Hematopoietic multipotent progenitor cell treated with erythropoietin and hydrocortisone succinate and interleukin-3 and kit ligand, for 6 days (in vitro differentiated cells): ENCODE measurements around the gene GJC2.

Source experiments
- DNase-seq: peaks from one replicate; pipeline ENCODE4 v3.0.0-alpha.2; 2015

GJC2 gene

DNA sequence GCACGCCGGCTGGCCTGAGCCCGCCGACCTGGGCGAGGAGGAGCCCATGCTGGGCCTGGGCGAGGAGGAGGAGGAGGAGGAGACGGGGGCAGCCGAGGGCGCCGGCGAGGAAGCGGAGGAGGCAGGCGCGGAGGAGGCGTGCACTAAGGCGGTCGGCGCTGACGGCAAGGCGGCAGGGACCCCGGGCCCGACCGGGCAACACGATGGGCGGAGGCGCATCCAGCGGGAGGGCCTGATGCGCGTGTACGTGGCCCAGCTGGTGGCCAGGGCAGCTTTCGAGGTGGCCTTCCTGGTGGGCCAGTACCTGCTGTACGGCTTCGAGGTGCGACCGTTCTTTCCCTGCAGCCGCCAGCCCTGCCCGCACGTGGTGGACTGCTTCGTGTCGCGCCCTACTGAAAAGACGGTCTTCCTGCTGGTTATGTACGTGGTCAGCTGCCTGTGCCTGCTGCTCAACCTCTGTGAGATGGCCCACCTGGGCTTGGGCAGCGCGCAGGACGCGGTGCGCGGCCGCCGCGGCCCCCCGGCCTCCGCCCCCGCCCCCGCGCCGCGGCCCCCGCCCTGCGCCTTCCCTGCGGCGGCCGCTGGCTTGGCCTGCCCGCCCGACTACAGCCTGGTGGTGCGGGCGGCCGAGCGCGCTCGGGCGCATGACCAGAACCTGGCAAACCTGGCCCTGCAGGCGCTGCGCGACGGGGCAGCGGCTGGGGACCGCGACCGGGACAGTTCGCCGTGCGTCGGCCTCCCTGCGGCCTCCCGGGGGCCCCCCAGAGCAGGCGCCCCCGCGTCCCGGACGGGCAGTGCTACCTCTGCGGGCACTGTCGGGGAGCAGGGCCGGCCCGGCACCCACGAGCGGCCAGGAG lies 8.6 kb downstream of the GJC2 start:
- DNase-seq: no peak

DNA sequence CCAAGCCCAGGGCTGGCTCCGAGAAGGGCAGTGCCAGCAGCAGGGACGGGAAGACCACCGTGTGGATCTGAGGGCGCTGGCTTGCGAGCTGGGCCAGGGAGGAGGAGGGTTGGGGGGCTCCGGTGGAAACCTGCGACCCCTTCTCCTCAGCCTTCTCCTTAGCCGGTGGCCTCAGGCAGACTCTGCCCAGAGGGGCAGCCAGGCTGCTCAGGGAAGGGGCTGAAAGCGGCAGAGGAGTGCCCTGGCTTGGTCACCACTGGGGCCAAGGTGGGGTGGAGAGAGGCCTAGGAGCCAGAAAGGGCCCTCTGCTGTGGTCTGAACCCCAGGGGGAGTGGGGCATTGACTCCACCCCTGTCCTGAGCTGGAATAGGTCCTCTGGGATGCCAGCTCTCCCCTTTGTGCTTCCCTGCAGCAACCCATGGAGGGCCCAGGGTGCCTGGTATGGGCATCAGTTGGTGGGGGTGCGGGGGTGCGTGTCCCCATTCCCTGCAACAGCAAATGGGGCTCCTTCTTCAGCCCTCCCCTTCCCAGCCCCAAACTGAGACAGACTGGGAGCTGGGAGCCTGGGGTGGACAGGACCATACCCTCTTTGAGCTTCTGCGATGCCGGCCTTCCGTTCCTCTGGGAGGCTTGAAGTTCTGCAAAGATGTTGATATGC lies 9.4 kb downstream of the GJC2 start:
- no peak for DNase-seq

DNA sequence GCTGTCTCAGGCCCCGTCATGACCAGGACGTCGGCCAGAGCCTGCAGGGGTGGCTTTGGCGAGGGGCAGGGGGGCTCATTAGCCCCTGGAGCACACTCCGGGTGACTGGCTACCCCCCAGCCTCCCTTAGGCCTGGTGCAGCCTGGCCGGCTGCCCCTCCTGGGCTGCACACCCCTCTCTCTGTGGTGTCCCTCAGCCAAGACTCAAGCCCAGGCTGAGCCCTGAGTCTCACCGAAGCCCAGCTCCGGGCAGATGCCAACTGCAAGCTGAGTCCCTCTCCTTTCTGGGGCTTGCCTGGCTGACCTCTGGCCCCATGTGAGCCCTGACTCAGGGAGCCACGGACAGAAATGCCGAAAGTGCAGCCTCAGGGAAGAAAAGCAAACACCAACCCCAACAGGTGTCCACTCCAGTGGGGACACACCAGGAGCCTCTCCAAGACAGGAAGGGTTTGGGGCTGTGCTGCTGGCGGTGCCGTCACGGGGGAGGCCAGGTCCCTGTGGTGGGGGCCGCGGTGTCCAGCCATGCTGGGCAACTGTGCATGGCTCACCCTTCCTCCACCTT lies 10.6 kb downstream of the GJC2 start:
- no peak for DNase-seq

DNA sequence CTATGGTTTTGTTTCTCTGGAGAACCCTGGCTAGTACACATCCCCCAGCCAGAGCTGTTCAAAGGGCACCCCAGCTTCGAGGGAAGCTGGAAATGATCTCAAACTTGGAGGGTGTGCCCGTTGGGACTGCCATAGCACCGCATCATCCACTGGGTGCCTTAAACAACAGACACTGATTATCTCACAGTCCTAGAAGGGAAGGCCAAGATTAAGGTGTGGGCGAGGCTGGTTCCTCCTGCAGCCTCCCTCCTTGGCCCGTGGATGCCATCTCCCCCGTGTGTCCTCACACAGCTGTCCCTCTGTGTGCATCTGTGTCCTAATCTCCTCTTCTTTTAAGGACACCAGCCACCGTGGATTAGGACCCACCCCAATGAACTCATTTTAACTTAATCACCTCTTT lies 11.6 kb downstream of the GJC2 start:
- DNase-seq: peak; percentile 72

DNA sequence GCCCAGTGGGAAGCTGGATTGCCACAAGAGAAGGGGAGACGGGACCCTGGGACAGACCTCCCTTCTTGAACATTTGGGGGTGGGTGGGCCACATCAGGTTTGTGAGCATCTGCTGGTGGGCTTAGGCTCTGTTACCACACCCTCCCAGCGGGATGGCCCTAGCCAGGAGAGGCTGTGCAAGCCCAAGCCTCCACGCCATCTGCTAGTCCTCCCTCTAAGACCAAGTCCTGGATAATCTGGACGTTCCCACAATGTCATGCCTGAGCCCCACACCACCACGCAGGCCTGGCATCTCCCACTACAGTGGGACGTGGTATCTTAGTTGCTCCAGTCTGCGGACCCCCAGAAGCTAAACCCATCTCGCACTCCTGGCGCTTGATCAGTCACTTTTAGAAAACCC lies 12.1 kb downstream of the GJC2 start:
- DNase-seq: no peak

DNA sequence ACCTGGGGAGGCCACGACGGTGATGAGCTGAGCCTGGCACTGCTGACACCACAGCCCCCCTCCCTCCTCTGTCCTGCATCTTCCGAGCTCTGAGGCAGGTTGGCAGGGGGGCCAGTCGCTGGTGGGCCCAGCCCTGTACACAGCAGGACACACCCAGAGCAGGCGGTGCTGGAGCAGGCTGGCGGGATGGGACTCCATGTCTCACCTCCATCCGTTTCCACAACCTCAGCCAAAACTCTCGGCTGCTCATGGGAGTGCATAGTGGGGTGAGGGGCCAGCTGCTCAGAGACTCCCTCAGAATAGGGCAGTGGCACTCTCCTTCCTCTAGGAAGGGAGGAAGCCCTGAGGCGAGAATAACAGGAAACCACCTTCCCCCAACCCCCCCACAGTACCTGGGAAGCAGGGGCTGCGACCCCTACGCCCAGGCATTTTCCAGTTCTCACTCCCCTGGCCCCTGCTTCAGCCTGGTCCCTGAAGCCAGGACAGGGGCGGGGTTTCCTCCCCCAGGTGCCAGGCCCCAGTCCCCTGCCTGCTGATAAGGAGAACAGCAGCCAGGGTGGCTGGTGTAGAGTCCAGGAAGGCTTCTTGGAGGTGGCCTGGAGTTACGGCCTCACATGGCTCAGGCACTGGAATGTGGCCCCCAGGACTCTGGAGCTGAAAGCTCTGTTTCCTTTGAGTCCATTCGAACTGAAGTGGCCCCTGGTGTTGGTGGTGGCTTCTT lies 12.7 kb downstream of the GJC2 start:
- peak; percentile 65 for DNase-seq

DNA sequence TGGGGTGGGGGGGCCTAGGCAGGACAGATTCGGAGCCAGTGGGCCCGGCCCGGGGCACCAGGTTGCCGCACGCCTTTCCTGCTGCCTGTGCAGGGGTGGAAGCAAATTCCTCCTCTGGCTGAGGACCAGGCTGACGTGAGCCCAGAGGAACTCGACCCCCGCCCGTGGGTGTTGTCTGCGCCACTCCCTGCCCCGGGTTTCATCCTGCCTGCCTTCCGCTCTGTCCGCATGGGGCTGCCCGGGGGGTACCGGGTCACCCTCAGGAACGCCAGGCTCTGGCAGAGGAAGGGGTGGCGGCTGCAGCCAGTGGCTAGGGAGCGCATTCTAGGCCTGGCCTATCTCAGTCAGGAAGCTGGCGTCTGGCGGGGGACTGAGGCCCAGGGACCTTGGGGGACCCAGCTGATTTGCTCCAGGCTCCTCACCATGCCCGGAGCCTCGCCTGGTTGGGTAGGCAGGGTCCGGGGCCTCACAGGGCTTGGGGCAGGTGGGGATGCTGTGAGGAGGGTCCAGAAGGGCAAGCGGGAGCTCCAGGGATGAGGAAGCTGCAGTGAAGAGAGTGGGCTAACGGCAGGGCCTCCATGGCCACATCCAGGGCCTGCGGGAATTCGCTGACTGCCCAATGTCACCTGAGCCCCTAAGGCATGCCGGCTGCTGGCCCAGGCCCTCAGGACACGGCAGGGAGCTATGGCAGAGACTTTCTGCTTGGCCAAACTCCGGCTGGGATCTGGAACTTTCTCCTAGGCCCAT lies 13.4 kb downstream of the GJC2 start:
- no peak for DNase-seq

DNA sequence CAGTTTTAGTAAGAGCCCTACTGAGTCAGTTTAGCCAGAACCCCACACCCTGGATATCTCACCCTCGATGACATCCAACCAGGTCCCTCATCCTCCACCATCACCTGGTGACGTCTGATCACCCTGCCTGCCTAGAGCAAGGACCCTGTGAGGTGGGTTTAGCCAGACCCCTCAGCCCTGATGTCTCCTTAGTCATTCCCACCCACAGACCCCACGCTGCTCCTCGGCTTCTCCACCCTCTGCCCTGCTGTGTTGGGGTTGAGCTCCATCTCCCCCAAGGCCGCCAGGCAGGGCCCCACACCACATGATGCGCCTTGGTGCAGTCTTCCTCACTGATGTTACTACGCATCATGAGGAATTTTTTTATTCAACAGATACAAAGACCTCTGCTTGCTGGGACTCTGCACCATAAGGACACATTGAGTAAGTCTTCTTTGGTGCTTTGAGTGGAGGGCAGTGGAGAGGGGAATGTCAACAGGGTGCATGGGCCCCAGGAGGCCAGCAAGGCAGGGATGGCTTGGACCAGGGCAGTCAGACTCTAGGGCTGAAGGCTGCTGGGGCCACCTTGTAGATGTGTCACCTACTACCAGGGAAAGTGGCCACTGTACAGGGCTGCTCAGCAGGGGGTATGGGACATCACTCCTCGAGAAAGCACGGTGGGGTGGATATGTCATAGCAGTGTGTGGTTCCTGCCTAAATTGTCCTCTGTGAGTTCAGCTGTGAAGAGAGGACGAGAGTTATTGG lies 14.2 kb downstream of the GJC2 start:
- no peak for DNase-seq

DNA sequence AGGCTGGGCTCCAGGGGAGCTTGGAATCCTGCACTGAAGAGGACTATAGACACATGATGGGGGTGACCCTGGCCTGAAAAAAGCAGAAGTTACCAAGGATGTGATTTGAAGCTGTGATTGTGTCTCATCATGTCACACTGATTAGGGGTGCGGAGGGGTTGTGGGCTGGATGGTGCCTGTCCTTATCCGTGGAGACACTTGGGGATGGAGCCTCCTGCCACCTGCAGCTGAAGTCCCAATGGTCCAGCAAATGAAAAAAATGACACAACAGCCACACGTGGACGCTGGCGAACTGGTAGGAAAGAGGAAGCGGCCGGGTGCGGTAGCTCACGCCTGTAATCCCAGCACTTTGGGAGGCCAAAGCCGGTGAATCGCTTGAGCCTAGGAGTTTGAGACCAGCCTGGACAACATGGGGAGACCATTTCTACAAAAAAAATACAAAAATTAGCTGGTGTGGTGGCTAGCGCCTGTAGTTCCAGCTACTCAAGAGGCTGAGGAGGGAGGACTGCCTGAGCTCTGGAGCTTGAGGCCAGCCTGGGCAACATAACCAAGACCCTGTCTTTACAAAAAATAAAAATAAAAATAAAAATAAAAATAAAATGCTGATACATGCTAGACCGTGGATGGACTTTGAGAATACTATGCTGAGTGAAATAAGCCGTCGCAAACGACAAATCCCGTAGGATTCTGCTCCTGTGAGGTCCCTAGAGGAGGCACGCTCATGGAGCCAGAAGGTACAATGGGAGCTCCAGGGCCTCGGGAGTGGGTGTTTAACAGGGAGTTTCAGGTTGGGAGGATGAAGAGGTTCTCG lies 15.0 kb downstream of the GJC2 start:
- peak; percentile 44 for DNase-seq

DNA sequence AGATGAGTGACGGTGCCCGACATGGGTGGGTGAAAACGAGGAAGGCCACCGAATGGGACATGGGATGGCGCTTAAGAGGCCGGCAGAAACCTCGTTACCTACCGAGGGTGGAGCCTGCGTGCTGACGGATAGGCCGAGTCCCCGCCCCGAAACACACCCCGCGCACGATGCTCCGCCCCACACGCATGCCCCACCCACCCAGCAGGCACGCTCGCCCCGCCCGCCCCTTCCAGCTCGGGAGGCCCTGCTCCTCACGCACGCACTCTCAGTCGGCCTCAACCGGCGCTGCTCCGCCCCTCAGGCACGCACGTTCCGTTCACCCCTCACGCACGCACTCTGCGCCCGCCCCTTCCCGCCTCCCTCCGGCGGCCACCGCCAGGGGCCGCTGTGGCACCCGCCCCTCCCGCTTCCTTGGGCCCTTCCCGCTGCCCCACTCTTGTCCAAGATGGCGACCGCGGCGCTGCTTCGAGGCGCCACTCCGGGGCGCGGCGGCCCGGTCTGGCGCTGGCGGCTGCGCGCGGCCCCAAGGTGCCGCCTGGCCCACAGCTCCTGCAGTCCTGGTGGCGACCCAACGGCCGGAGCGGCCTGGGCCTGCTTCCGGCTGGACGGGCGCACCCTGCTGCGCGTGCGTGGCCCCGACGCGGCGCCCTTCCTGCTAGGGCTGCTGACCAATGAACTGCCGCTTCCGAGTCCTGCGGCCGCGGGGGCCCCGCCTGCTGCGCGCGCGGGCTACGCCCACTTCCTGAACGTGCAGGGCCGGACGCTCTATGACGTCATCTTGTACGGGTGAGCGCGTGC lies 15.8 kb downstream of the GJC2 start, which contains the start of gene IBA57:
IBA57 (plus strand) TSS at position 433 of the 798 bp plus-strand sequence; CDS start at position 446, 13 bp downstream.
- peak; percentile 98 for DNase-seq

DNA sequence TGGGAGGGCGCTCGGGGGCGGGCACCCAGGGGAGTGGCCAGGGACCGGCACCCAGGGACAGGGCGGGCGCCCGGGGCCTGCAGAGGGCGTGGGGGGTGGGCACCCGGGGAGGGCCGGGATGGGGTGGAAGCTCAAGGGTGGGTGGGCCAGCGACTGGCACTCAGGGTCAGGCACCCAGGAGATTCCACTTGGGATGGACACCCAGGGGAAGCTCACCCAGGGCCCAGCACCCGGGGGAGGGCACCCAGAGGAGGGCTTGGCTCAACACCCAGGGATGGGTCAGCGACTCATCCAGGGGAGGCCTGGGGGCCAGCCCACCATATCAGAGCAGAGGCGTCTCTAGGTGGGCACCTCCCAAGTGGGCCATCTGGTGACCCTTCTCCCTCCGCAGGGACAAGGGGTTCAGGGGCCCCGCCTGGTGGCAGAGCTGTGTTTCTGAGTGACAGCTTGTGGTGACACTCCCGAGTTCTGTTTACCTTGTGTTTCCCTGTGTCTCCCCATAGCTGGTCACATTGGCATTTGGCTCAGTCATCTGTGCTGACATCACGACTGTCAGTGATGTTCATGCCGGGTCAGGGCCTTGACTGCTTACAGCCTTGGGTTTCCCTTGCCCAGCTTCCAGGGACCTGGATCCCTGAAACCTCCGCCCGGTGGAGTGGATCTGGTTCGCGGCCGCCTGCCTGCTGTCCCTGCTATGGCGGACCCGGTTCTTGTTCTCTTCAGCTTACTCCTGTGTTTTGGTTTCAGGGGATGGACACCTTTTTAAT lies 16.6 kb downstream of the GJC2 start:
- DNase-seq: peak; percentile 83

DNA sequence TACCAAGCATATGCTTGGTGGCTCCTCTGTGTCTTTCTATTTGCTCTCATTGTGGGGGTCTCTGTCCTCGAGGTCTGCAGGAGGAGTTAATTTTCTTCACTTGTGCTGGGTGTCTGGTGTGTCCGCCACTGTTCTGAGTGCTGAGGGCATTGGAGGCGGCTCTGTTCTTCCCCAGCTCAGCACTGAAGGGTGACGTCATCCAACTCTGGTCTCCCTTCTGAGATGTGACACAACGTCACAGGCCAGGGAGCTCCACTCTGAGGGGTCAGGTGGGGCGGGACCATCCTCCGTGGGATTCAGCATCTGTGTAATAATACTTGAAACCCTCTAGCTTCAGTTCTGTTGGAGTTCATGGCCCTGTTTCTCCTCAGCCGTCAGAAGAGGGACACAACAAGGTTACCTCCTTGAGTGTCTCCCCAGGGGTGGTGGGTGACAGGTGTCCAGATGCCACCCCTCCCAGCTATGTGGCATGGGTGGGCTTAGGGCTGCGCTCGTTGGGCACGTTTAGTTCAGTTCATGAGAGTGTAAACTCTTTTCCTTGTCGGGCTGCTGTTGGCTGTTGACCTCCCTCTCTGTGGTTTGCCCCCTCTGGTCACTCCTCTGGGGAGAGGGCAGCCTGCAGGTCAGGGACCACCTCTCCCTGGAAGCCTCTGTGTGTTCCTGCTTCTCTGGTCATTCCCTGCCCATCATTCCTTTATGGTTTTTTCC lies 19.0 kb downstream of the GJC2 start:
- DNase-seq: no peak

DNA sequence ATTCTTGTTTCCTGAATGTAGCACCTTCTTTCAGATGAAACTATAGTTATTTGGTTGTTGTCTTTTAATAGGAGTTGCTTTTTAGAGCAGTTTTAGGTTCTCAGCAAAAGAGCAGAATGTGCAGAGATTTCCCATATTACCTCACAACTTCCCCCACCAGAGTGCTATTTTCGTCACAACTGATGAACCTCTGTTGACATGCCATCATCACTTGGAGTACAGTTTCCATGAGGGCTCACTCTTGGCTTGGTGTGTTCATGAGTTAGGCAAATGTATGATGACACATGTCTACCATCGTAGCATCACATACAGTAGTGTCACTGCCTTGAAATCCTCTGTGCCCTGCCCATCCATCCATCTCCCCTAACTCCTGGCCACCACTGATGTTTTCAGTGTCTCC lies 19.6 kb downstream of the GJC2 start:
- DNase-seq: no peak

DNA sequence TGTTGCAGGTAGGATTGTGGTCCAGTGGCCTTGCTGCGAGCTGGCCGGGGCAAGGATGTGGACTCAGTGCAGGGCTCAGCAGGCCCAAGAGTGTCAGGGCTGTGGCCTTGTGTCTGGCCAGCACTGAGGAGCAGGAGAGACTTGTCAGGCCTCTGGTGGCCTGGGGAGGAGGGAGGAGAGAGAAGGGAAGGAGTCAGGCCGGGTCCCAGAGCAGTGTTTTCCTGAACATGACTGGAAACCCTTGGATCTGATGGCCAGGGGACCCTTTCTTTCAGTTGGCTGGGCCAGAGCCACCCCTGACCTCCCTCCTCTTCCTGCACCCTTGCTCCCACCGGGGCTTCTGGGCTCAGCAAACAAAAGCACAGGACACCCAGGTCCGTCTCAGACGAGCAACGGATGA lies 20.9 kb downstream of the GJC2 start:
- DNase-seq: no peak

DNA sequence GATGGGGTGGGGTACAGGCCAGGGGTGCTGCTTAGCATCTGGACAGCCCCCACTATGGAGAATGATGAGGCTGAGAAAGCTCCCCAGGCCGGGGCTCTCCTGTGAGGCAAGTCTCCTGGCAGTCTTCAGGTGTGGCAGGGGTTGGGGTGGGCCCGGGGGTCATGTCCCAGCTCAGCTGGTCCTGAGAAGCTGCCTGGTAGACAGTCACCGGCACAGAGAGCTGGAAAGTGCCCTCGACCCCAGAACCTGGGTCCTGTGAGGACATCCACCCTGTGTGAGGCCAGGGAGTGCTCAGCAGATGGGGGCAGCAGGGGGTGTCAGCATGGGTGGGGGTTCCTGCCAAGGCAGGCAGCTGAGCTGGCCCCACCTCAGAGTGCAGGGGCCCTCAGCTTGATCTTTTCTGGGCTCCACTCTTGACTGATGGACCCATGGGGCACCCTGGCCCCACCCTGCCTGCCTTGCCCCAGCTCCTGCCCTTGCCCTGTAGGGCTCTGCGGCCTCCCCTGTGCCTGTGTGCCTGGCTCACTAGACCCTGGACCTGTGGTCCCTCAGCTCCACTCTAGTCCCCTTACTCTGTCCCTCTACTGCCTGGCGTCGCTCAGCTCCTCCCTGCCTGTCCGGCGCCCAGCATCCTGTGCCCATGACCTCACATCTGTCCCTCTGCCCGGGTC lies 21.6 kb downstream of the GJC2 start:
- no peak for DNase-seq

DNA sequence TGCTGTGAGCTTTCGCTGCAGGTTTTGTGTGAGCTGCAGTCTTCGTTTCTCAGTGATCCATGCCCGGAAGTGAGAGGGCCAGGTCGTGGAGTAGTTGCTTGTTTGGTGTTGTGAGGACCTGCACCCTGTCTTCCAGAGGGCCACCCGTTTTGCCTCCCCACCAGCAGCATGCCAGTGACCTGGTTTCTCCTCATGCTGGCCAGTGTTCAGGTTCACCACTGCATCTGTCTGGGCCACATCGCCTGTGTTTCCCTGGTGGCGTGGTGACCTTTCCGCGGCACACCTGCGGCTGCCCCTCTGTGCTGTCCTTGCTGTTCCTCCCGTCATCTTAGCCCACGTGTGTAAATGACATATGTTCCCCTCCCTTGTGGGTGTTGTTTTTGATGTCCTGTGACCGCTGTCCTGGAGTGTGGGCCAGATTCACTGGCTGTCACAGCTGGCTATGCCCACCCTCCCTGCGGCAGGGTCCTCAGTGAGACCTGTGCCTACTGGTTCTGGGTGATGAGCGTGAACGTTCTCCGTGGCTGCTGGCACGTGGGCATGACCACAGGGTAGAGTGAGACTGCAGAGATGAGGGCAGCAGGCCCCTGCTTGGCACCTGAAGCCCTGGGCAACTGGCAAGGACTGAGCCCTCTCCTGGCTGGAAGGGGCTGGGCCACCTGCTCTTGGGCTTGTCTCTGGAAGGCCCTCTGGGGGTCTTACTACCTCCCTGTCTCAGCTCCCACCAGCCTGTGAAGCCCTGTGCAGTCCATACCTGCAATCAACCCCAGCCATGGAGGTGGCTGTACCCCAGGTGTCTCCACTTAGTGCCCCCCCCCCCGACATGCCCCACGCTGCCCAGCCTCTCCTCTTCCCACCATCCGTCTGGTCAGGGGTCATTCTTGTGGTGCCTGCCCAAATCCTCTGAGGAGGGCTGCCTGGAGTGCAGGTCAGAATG lies 23.1 kb downstream of the GJC2 start:
- DNase-seq: no peak
